Gastroesophageal sphincter (tissue), 4 donors: ENCODE measurements around the gene RHBDD3. TPM values are rescaled to one million over a fixed set of nuclear protein-coding genes. Genes with fewer than 3 reads are reported as not detected.

ENCODE experiments used
- ATAC-seq: fragments of 150-250 bp; one replicate; pipeline ENCODE4 v1.9.1; 2016; ENCODE audit warnings: mild to moderate bottlenecking, moderate library complexity
- H3K27ac ChIP-seq, 4 donors: fragments of 200-600 bp; sonication (generic) in 3 of 4; 1 replicate in 3 of 4; 2 replicates in 1 of 4; pipeline ENCODE4 v1.5.1; 2016 to 2019
- H3K27me3 ChIP-seq: fragments of 200-600 bp; sonication (generic); one replicate; pipeline ENCODE4 v1.5.1; 2019
- H3K36me3 ChIP-seq, 2 donors: fragments of 200-600 bp; sonication (generic); one replicate each; pipeline ENCODE4 v1.5.1; 2019; ENCODE audit warnings: control low read depth in 1 of 2
- H3K4me1 ChIP-seq, 3 donors: fragments of 200-600 bp; sonication (generic); 1 replicate in 2 of 3; 2 replicates in 1 of 3; pipeline ENCODE4 v1.5.1; 2016 to 2019; ENCODE audit warnings: control low read depth in 2 of 3
- H3K4me3 ChIP-seq, 2 donors: fragments of 200-600 bp; sonication (generic); one replicate each; pipeline ENCODE4 v1.5.1; 2019; ENCODE audit warnings: mild to moderate bottlenecking in 1 of 2, moderate library complexity in 1 of 2
- H3K9me3 ChIP-seq, 3 donors: fragments of 200-600 bp; sonication (generic); one replicate each; pipeline ENCODE4 v1.5.1; 2017 to 2019; ENCODE audit warnings: control low read depth in 2 of 3
- EP300 ChIP-seq: sonication (generic); formaldehyde crosslinking; IDR thresholded peaks from one replicate; pipeline ENCODE4 v1.6.1; 2017; ENCODE audit warnings: antibody characterized with exemption, mild to moderate bottlenecking
- POLR2A ChIP-seq, 2 donors: fragments of 450-650 bp; IDR thresholded peaks; one replicate each; pipeline ENCODE4 v1.6.1; 2017; ENCODE audit warnings: antibody characterized with exemption in 2 of 2, mild to moderate bottlenecking in 2 of 2, moderate library complexity in 1 of 2
- POLR2AphosphoS5 ChIP-seq: sonication (generic); formaldehyde crosslinking; IDR thresholded peaks from one replicate; pipeline ENCODE4 v1.6.1; 2017; ENCODE audit warnings: antibody characterized with exemption
- WGBS, 2 donors: methylation state at CpG; one replicate each; pipeline ENCODE4 v1.1.5; 2018; ENCODE audit warnings: low coverage in 1 of 2; 5-methylcytosine and 5-hydroxymethylcytosine counted together
- total RNA-seq, 4 donors: library from RNA; depleted of rRNA; stranded (reverse); fragments of >200 nt; gene quantifications; one replicate each; pipeline ENCODE4 v1.1.0, GENCODE V29; 2016
- TF ChIP-seq, protein P1 (sequence below), 4 experiments: fragments of 200-600 bp in 2 of 4; fragments of 450-650 bp in 2 of 4; sonication (generic) in 1 of 4; IDR thresholded peaks; one replicate each; pipeline ENCODE4 v1.5.1; 2017 to 2019; ENCODE audit warnings: antibody characterized with exemption in 4 of 4, mild to moderate bottlenecking in 2 of 4, moderate library complexity in 2 of 4

Gene RHBDD3
- total RNA-seq, 4 donors from 2014 or later, result 7.2 to 27.7 (median 19.6) TPM

DNA sequence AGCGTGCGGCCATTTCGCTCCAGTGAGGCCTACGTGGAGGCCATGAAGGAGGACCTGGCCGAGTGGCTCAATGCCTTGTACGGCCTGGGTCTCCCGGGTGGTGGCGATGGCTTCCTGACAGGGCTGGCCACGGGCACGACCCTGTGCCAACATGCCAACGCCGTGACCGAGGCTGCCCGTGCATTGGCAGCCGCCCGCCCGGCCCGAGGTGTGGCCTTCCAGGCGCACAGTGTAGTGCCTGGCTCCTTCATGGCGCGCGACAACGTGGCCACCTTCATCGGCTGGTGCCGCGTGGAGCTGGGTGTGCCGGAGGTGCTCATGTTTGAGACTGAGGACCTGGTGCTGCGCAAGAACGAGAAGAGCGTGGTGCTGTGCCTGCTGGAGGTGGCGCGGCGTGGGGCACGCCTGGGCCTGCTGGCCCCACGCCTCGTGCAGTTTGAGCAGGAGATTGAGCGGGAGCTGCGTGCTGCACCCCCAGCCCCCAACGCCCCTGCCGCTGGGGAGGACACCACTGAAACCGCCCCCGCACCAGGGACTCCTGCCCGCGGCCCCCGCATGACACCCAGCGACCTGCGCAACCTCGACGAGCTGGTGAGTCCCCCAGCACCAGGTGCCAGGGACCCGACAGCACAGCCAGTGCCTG, 40.5 kb upstream of the RHBDD3 start:
- peak overlapping the region in 3 of 4 donors; percentile 92 to 97 (median 97) for H3K27ac ChIP-seq
- H3K27me3 ChIP-seq, result peaks cover 3% of the 10 kb centered on the region
- no peak for ATAC-seq
- H3K36me3 ChIP-seq, result no peaks in the 10 kb centered on the region
- peaks cover 3 to 78% (median 48%) of the 10 kb centered on the region in 3 donors for H3K4me1 ChIP-seq
- no peak for TF ChIP-seq EP300
- no peak for TF ChIP-seq POLR2A (IDR thresholded peaks at IDR 0.05)
- no peak for TF ChIP-seq POLR2AphosphoS5
- TF ChIP-seq, protein P1, sequence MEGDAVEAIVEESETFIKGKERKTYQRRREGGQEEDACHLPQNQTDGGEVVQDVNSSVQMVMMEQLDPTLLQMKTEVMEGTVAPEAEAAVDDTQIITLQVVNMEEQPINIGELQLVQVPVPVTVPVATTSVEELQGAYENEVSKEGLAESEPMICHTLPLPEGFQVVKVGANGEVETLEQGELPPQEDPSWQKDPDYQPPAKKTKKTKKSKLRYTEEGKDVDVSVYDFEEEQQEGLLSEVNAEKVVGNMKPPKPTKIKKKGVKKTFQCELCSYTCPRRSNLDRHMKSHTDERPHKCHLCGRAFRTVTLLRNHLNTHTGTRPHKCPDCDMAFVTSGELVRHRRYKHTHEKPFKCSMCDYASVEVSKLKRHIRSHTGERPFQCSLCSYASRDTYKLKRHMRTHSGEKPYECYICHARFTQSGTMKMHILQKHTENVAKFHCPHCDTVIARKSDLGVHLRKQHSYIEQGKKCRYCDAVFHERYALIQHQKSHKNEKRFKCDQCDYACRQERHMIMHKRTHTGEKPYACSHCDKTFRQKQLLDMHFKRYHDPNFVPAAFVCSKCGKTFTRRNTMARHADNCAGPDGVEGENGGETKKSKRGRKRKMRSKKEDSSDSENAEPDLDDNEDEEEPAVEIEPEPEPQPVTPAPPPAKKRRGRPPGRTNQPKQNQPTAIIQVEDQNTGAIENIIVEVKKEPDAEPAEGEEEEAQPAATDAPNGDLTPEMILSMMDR (IDR thresholded peaks at IDR 0.05), result no peak
- no peaks in the 10 kb centered on the region for H3K9me3 ChIP-seq
- WGBS, 2 donors, result no CpG with 5 or more reads among the region's 50 CpGs
- H3K4me3 ChIP-seq, result peak overlapping the region in 1 of 2 donors; percentile 95

DNA sequence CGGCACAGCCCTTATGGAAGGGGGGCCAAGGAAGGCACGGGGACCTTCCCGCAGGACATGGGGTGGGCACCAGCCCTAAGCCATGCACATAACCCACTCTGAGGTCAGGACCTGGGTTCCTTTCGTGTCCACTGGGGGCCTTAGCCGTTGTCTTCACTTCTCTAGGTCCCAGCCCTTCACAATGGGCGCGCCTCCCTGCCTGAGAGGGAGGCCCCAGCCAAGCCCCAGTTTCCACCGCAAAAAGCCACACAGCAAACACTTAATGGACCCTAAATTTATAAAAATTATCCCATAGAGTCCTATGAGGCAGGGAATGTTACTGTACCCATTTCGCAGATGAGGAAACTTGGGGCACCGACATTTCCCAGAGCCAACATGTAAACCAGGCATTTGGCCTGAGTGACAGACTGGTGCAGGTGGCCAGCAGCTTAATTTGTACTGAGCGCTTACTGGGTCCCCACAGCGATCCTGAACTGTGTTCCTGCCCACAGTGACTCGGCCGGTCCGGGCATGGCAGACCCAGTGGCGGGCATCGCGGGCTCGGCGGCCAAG, 39.9 kb upstream of the RHBDD3 start:
- H3K27ac ChIP-seq, result peak overlapping the region; percentile 72 to 97 (median 94)
- H3K4me3 ChIP-seq, result peak overlapping the region; percentile 76 to 95
- 0 to 54% methylated on average over 1 to 7 of the region's 20 CpGs for WGBS, 2 donors
- peaks cover 3 to 79% (median 51%) of the 10 kb centered on the region in 3 donors for H3K4me1 ChIP-seq
- H3K9me3 ChIP-seq, result no peaks in the 10 kb centered on the region
- no peaks in the 10 kb centered on the region for H3K36me3 ChIP-seq
- TF ChIP-seq POLR2A (IDR thresholded peaks at IDR 0.05) (no peak), POLR2AphosphoS5 (no peak), EP300 (no peak)
- TF ChIP-seq, protein P1 (IDR thresholded peaks at IDR 0.05), result no peak
- ATAC-seq, result no peak
- H3K27me3 ChIP-seq, result no peaks in the 10 kb centered on the region

DNA sequence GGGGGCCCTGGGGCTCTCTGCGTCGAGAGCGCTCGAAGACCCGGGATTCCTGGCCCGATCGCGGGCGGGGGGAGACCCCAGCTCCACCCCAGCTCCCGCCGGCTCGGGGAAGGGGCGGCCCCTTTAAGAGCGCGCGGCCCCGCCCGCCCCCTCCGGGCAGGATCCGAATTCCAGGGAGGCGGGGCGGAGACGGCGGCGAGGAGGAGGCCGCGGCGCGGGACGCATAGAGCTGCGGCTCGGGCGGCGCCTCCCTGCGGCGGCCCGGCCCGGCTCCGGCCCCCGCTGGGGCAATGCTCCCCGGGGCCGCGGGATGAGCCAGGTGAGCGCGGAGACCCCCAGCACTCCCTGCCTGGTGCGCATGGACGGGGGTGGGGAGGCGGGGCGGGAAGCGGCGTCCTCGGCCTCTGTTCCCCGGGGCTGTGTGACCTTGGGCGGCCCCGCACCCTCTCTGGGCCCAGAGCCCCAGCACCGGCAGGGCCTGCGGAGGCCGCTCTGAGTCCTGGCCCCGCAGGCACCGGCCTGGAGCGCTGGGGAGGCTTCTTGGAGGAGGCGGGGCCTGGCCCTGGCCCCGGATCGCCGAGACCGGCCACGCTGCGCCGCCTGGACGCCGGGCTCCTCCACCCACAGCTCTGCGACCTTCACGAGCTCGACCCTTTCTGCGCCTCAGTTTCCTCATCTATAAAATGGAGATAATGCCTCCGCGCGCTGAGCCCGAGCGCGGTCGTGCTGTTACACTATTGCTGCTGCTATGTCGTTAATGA, 39.2 kb upstream of the RHBDD3 start:
- ATAC-seq, result peak; percentile 71
- H3K9me3 ChIP-seq, result no peaks in the 10 kb centered on the region
- H3K4me3 ChIP-seq, result peak overlapping the region; percentile 76 to 95
- WGBS, 2 donors, result no CpG with 5 or more reads among the region's 83 CpGs
- TF ChIP-seq, protein P1 (IDR thresholded peaks at IDR 0.05), result peak in 3 of 4 experiments; percentile 18 to 52 (median 31)
- TF ChIP-seq POLR2AphosphoS5 (peak; percentile 48), EP300 (no peak), POLR2A (IDR thresholded peaks at IDR 0.05) (peak; percentile 69)
- H3K27me3 ChIP-seq, result no peaks in the 10 kb centered on the region
- H3K4me1 ChIP-seq, result peaks cover 3 to 79% (median 52%) of the 10 kb centered on the region in 3 donors
- peak overlapping the region; percentile 72 to 97 (median 94) for H3K27ac ChIP-seq
- no peaks in the 10 kb centered on the region for H3K36me3 ChIP-seq

DNA sequence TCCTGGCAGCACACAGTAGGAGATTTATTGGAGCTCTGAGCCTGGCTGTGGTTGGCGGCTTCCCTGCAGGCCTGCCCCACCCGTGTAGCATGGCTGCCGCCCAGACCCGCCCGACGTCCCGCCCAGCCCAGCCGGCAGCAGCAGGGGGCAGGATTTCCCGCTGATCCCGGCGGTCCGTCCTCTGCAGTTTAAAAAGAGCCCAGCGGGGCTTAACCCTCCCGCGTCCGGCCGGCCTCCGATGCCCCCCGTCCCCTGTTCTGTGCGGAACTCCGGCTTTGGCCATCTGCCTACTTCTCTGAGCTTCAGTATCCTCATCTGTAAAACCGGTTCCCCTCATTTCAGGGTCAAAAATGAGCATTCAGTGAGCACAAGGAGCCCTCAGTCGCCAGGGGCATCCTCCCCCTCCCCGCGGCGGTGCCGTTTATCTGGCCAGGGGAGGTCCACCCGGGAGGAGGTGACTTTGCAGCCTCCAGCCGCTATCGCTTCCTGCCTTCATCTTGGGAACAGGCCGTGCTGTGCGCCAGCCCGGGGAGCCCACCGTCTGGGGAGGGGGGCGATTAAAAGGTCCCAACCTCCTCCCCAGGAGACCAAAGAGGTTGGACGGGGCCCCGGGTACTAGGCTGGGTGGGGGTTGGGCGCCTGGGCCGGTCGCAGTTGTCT, 38.5 kb upstream of the RHBDD3 start, which contains the start of gene GAS2L1:
Gene GAS2L1, plus strand, starts transcription at position 476 of the 660 bp plus-strand sequence. CDS start 1,456 bp downstream, outside the sequence.
- Histone ChIP-seq H3K9me3 (no peaks in the 10 kb centered on the region), H3K27me3 (no peaks in the 10 kb centered on the region), H3K4me1 (peaks cover 3 to 76% (median 45%) of the 10 kb centered on the region in 3 donors), H3K4me3 (peak within 1 kb of the TSS; percentile 76 to 95), H3K36me3 (peaks cover 0 to 6% of the 10 kb centered on the region in 2 donors), H3K27ac (peak within 1 kb of the TSS; percentile 72 to 97 (median 94))
- peak; percentile 73 for ATAC-seq
- WGBS, 2 donors, result no CpG with 5 or more reads among the region's 40 CpGs
- TF ChIP-seq POLR2AphosphoS5 (peak; percentile 53), POLR2A (IDR thresholded peaks at IDR 0.05) (no peak)
- TF ChIP-seq, protein P1 (IDR thresholded peaks at IDR 0.05), result peak in 3 of 4 experiments; percentile 79 to 94 (median 80)
